Cardiac muscle cell (in vitro differentiated cells and primary cell): ENCODE data around the gene PRUNE2. TPM values are rescaled to one million over a fixed set of nuclear protein-coding genes. Genes with fewer than 3 reads are reported as not detected.

Source experiments
- DNase-seq, 2 donors: peaks; one replicate each; pipeline versions ENCODE4 v3.0.0 to v3.0.0-alpha.2; 2010 to 2017; ENCODE audit warnings: low read depth in 1 of 2, low spot score in 1 of 2
- H3K27ac ChIP-seq: fragments of 200-600 bp; sonication (generic); 2 replicates; pipeline ENCODE4 v1.5.1; 2016
- H3K27me3 ChIP-seq: fragments of 200-600 bp; sonication (generic); 2 replicates; pipeline ENCODE4 v1.6.0; 2016; ENCODE audit warnings: control low read depth
- H3K36me3 ChIP-seq: fragments of 200-600 bp; sonication (generic); 2 replicates; pipeline ENCODE4 v1.5.1; 2016; ENCODE audit warnings: control low read depth
- H3K4me1 ChIP-seq: fragments of 200-600 bp; sonication (generic); 2 replicates; pipeline ENCODE4 v1.8.1; 2017; ENCODE audit warnings: low read depth, mild to moderate bottlenecking, mixed run types
- H3K4me3 ChIP-seq: fragments of 200-600 bp; sonication (generic); 2 replicates; pipeline ENCODE4 v1.5.1; 2016; ENCODE audit warnings: mild to moderate bottlenecking
- H3K9me3 ChIP-seq: fragments of 200-600 bp; sonication (generic); 2 replicates; pipeline ENCODE4 v1.5.1; 2017; ENCODE audit warnings: low read depth, mild to moderate bottlenecking, control low read depth
- polyA plus RNA-seq: library from polyadenylated mRNA; unstranded; fragments of >200 nt; fragmentation: Nextera tagmentation; extraction: Ambion mirVana; gene quantifications from 2 replicates; pipeline ENCODE4 v1.2.1, GENCODE V29; 2016
- total RNA-seq: library from RNA; depleted of rRNA; stranded (reverse); fragments of >200 nt; gene quantifications from 2 replicates; pipeline ENCODE4 v1.2.3, GENCODE V29; 2016
- TF ChIP-seq, protein P1 (sequence below): IDR thresholded peaks from 2 replicates; pipeline ENCODE4 v1.5.1; 2012; ENCODE audit warnings: low read depth, mild to moderate bottlenecking, low read length

The PRUNE2 gene
- total and polyA plus RNA-seq, 2 experiments from 2014 or later = 5.5 to 14.4 TPM

DNA sequence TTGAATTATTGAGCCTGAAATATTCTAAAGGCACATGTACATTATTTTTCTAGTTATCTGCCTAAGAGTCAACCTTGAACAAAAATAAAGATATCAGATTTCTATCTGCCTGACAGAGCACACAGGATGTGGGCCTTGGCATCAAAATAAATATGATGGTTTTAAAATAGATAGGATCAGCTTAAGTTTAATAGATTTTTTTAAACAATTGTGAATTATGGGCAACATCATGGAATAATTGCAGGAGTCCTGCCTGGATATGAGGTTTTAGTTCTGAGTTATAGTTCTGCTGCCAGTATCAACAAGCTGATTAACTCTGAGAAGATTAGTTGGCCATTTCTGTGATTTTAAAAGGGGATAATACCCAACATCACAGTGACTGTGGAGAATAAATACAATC, 248.6 kb downstream of the PRUNE2 start:
- H3K4me1 ChIP-seq = no peaks in the 10 kb centered on the region
- TF ChIP-seq, protein P1, sequence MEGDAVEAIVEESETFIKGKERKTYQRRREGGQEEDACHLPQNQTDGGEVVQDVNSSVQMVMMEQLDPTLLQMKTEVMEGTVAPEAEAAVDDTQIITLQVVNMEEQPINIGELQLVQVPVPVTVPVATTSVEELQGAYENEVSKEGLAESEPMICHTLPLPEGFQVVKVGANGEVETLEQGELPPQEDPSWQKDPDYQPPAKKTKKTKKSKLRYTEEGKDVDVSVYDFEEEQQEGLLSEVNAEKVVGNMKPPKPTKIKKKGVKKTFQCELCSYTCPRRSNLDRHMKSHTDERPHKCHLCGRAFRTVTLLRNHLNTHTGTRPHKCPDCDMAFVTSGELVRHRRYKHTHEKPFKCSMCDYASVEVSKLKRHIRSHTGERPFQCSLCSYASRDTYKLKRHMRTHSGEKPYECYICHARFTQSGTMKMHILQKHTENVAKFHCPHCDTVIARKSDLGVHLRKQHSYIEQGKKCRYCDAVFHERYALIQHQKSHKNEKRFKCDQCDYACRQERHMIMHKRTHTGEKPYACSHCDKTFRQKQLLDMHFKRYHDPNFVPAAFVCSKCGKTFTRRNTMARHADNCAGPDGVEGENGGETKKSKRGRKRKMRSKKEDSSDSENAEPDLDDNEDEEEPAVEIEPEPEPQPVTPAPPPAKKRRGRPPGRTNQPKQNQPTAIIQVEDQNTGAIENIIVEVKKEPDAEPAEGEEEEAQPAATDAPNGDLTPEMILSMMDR = no peak
- H3K36me3 ChIP-seq = no peaks in the 10 kb centered on the region
- H3K27ac ChIP-seq = no peak overlapping the region
- H3K4me3 ChIP-seq = no peak overlapping the region
- H3K9me3 ChIP-seq = no peaks in the 10 kb centered on the region
- no peak for DNase-seq
- no peaks in the 10 kb centered on the region for H3K27me3 ChIP-seq

DNA sequence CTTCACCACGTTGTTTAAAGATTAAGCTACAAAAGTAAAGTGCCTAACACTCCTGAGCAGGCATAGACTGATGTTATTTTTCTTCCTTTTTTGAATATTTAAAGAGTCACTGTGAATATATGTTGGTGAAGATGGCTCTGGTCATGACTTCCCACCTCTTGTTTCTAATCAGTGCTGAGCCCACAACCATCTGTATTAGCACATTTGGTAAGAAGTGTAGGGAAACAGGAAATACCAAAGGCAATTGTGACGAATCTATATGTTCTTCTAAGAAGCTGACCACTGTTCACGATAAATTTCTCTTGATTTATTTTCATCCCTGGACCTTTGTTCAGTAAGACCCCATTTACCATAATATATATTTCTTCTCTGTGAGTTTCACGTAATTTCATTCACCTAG, 249.9 kb downstream of the PRUNE2 start:
- H3K27ac ChIP-seq = no peak overlapping the region
- peak in 1 of 2 donors; percentile 70 for DNase-seq

DNA sequence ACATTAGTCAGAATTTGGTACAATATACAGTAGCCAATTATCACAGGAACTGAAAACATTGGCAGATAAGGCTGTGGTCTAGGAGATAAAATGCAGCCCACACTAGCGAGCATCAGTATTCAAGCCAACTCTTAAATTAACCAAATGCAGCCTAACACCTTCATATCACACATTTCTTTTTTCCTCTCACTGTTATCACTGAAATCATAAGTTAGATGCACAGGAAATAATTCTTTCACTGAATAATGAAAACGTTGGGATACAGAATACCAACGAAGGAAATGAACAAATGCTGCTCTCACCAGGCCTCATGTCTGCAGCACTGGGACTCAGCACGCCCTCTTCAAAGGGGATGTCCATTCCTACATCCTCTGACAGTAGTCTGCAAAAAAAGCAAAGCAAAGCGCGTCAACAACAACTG, 250.8 kb downstream of the PRUNE2 start:
- no peak overlapping the region for H3K27ac ChIP-seq
- TF ChIP-seq, protein P1 = no peak
- no peaks in the 10 kb centered on the region for H3K27me3 ChIP-seq
- no peak overlapping the region for H3K4me3 ChIP-seq
- peak in 1 of 2 donors; percentile 78 for DNase-seq
- no peaks in the 10 kb centered on the region for H3K36me3 ChIP-seq
- no peaks in the 10 kb centered on the region for H3K9me3 ChIP-seq
- H3K4me1 ChIP-seq = peaks cover 11% of the 10 kb centered on the region

More for the DNA sequence above, 249.9 kb downstream of the PRUNE2 start:
- TF ChIP-seq, protein P1 = no peak
- H3K4me1 ChIP-seq = peaks cover 3% of the 10 kb centered on the region
- no peaks in the 10 kb centered on the region for H3K9me3 ChIP-seq
- no peaks in the 10 kb centered on the region for H3K36me3 ChIP-seq
- H3K4me3 ChIP-seq = no peak overlapping the region
- H3K27me3 ChIP-seq = no peaks in the 10 kb centered on the region

DNA sequence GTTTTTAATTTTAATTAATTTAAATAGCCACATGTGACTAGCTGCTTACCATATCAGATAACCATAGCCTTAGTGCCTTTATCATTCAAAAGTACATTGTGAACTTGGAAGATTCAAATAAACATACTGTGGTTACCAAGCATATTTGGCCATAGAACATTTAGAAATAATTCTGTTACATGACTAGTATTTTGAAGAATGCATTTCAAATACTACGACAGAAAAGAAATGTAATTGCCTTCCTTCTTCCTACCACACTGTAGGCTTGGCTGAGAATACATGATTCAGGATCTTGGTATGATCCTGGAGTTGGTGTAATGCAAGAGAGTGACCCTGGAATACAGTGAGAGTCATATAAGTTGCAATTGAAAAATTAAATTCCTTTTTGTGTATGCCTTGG, 251.3 kb downstream of the PRUNE2 start:
- peak in 1 of 2 donors; percentile 94 for DNase-seq
- Histone ChIP-seq H3K4me3 (no peak overlapping the region), H3K4me1 (peaks cover 11% of the 10 kb centered on the region), H3K27ac (no peak overlapping the region), H3K27me3 (no peaks in the 10 kb centered on the region), H3K36me3 (no peaks in the 10 kb centered on the region), H3K9me3 (no peaks in the 10 kb centered on the region)
- TF ChIP-seq, protein P1 = no peak

DNA sequence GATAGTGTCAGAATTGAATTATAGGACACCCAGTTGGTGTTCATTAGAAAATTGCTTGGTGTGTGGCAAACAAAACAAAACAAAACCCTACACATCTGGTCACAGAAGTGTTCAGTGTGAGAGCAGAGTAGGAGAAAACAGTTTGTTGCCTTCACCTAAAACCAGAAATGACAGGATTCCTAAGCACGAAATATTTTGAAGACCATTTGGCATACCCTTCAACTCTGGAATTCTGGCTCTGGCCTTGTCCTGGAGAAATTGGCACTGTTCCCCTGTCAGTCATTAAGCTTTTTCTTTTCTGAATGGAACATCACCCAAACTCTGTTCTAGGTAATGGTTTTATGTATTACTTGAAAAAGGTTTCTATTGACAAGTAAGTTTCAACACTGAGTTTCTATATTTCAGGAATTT, 251.9 kb downstream of the PRUNE2 start:
- Histone ChIP-seq H3K27ac (no peak overlapping the region), H3K4me3 (no peak overlapping the region), H3K27me3 (no peaks in the 10 kb centered on the region), H3K36me3 (no peaks in the 10 kb centered on the region), H3K9me3 (no peaks in the 10 kb centered on the region), H3K4me1 (peaks cover 11% of the 10 kb centered on the region)
- TF ChIP-seq, protein P1 = no peak
- peak in 1 of 2 donors; percentile 67 for DNase-seq

DNA sequence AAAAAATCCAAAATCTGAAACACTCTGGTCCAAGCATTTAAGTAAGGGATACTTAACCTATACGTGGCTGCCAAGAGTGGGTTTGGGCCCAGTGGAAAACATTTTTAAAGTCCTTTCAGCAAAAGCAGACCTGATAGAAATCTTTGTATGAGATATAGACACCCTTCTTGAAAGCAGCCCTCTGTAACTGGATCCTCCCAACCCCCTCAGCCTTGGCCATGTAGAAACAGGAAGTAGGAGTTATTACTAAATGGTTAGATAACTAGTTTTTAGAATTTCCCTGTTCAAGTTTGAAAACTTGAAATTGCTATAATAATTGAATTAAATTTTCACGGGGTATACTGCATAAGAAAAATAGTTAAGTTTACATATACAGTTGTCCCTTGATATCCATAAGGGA, 253.0 kb downstream of the PRUNE2 start:
- TF ChIP-seq, protein P1 = no peak
- peaks cover 11% of the 10 kb centered on the region for H3K4me1 ChIP-seq
- no peaks in the 10 kb centered on the region for H3K9me3 ChIP-seq
- H3K27me3 ChIP-seq = no peaks in the 10 kb centered on the region
- DNase-seq = peak in 1 of 2 donors; percentile 47
- no peak overlapping the region for H3K27ac ChIP-seq
- no peaks in the 10 kb centered on the region for H3K36me3 ChIP-seq
- H3K4me3 ChIP-seq = no peak overlapping the region
